Naive thymus-derived CD4-positive, alpha-beta T cell (primary cell): Measurements from ENCODE around the gene PLEKHO2. TPM values are rescaled to one million over a fixed set of nuclear protein-coding genes. Genes with fewer than 3 reads are reported as not detected.

Experiments used
- ATAC-seq: fragments of 150-1000 bp; cut with Tn5 transposase; 2 replicates; pipeline ENCODE4 v1.10.0; 2021; ENCODE audit warnings: mild to moderate bottlenecking, moderate library complexity
- CTCF ChIA-PET: fragments of 350-600 bp; sonication (Branson Sonifier 250); formaldehyde crosslinking; loops from one replicate; lab custom pipeline; 2021; ENCODE audit warnings: antibody characterized with exemption; lab: Charles Lee
- POLR2A ChIA-PET: fragments of 350-600 bp; sonication (Branson Sonifier 250); formaldehyde crosslinking; loops from one replicate; lab custom pipeline; 2021; ENCODE audit warnings: antibody characterized with exemption, inconsistent platforms; lab: Charles Lee
- DNase-seq, 9 donors: peaks; one replicate each; pipeline versions ENCODE4 v3.0.0 to v3.0.0-alpha.2; 2020 to 2022; ENCODE audit warnings: mixed read lengths in 1 of 9
- H3K27ac ChIP-seq: one replicate; pipeline ENCODE4 v1.7.0; 2013; ENCODE audit warnings: mild to moderate bottlenecking, low read depth, low read length, moderate library complexity
- H3K27me3 ChIP-seq, 2 donors: one replicate each; pipeline ENCODE4 v1.7.0; 2013; ENCODE audit warnings: low read length in 2 of 2, mild to moderate bottlenecking in 2 of 2, moderate library complexity in 2 of 2; ENCODE audit not compliant: control insufficient read depth in 2 of 2, insufficient read depth in 2 of 2
- H3K36me3 ChIP-seq, 3 experiments: 1 replicate in 2 of 3; 2 replicates in 1 of 3; pipeline ENCODE4 v1.7.0; 2013; ENCODE audit warnings: low read length in 3 of 3, mild to moderate bottlenecking in 3 of 3, moderate library complexity in 1 of 3; ENCODE audit not compliant: insufficient read depth in 3 of 3, control insufficient read depth in 2 of 3
- H3K4me1 ChIP-seq, 2 donors: one replicate each; pipeline ENCODE4 v1.7.0; 2013; ENCODE audit warnings: low read length in 2 of 2, mild to moderate bottlenecking in 2 of 2, moderate library complexity in 1 of 2; ENCODE audit not compliant: control insufficient read depth in 2 of 2, insufficient read depth in 2 of 2
- H3K4me3 ChIP-seq: 2 replicates; pipeline ENCODE4 v1.7.0; 2013; ENCODE audit warnings: mild to moderate bottlenecking, low read length
- H3K9me3 ChIP-seq, 3 experiments: 1 replicate in 2 of 3; 2 replicates in 1 of 3; pipeline ENCODE4 v1.7.0; 2013; ENCODE audit warnings: low read length in 3 of 3; ENCODE audit not compliant: control insufficient read depth in 2 of 3
- H3K27ac Mint-ChIP-seq, 9 donors: one replicate each; pipeline ENCODE4 v1.8.0; 2020 to 2022; ENCODE audit warnings: mixed read lengths in 9 of 9, mild to moderate bottlenecking in 8 of 9, moderate library complexity in 5 of 9, inconsistent platforms in 2 of 9
- H3K27me3 Mint-ChIP-seq, 5 donors: one replicate each; pipeline ENCODE4 v1.8.0; 2021 to 2022; ENCODE audit warnings: mixed read lengths in 5 of 5, mild to moderate bottlenecking in 1 of 5
- H3K36me3 Mint-ChIP-seq, 5 donors: one replicate each; pipeline ENCODE4 v1.8.0; 2020 to 2022; ENCODE audit warnings: mixed read lengths in 5 of 5, mild to moderate bottlenecking in 3 of 5, inconsistent platforms in 1 of 5
- H3K4me1 Mint-ChIP-seq, 7 donors: one replicate each; pipeline ENCODE4 v1.8.0; 2020 to 2022; ENCODE audit warnings: mixed read lengths in 7 of 7, mild to moderate bottlenecking in 3 of 7, inconsistent platforms in 1 of 7
- H3K4me3 Mint-ChIP-seq, 10 donors: one replicate each; pipeline ENCODE4 v1.8.0; 2020 to 2022; ENCODE audit warnings: mild to moderate bottlenecking in 10 of 10, mixed read lengths in 10 of 10, moderate library complexity in 6 of 10, inconsistent platforms in 2 of 10
- H3K9me3 Mint-ChIP-seq, 11 donors: one replicate each; pipeline ENCODE4 v1.8.0; 2020 to 2022; ENCODE audit warnings: mixed read lengths in 11 of 11, mild to moderate bottlenecking in 4 of 11, inconsistent platforms in 1 of 11, moderate library complexity in 1 of 11
- intact Hi-C, 2 donors: fragments of 100-400 bp; cut with micrococcal nuclease; formaldehyde crosslinking; loops; one replicate each; pipeline ENCODE4 v1.15.1; 2023
- polyA plus RNA-seq, 2 donors: library from polyadenylated mRNA; unstranded; fragments of 300-500 nt; fragmentation: Illumina TruSeq; gene quantifications; one replicate each; pipeline ENCODE4 v1.2.3, GENCODE V29; 2021
- total RNA-seq, 6 experiments: library from RNA in 5 of 6; stranded (reverse) in 5 of 6; gene quantifications; 1 replicate in 5 of 6; 2 replicates in 1 of 6; pipeline ENCODE4 v1.2.3 and lab custom pipeline; 2021 to 2026

Gene PLEKHO2
- total and polyA plus RNA-seq, 7 experiments from 2014 or later, result 8.6 to 52.3 (median 14.0) TPM

DNA sequence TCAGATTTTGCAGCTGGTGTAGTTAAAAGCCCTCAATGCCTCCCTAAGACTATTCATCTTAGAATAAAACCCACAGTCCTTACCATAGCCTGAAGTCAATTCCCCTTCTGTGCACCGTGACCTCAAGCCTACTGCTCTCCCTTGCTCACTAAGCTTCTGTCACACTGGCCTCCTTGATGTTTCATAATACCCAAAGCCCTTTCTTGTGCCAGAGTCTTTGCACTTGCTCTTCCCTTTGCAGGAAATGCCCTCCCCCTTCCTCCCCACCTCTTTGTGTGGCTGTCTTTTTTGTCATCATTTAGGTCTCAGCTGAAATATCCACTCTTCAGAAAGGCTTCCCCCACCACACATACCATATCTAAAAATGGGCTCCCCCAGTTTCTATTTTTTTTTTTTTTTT, 4.2 kb upstream of the PLEKHO2 start:
- ATAC-seq, result peak; percentile 17
- Histone ChIP-seq H3K9me3 (no peaks in the 10 kb centered on the region), H3K27ac (peak overlapping the region; percentile 38), H3K27me3 (no peaks in the 10 kb centered on the region), H3K36me3 (no peaks in the 10 kb centered on the region), H3K4me1 (peaks cover 39 to 46% of the 10 kb centered on the region in 2 donors), H3K4me3 (no peak overlapping the region)
- peak in 7 of 9 donors; percentile 57 to 76 (median 73) for DNase-seq
- intact Hi-C loops, result loop anchor here in 1 of 2 donors (5.0 kb wide), 2 partner anchors 190 to 460 kb away; partner anchors contain the start of genes MTFMT and RNU5A-1
- H3K4me3 Mint-ChIP-seq, result peak overlapping the region; percentile 29 to 80 (median 70)
- CTCF ChIA-PET, result interaction anchor here (0.5 to 3.1 kb wide), 11 partner anchors 11 to 371 kb away, joined by 3 to 23 read pairs (median 5); partner anchors contain the start of gene PIF1
- no peaks in the 10 kb centered on the region for H3K27me3 Mint-ChIP-seq
- H3K36me3 Mint-ChIP-seq, result peaks cover 0 to 5% (median 0%) of the 10 kb centered on the region in 5 donors
- H3K27ac Mint-ChIP-seq, result peak overlapping the region; percentile 78 to 94 (median 89)
- POLR2A ChIA-PET, result interaction anchor here (0.6 to 7.1 kb wide), 6 partner anchors 9 to 69 kb away, joined by 3 to 115 read pairs (median 4); partner anchors contain the start of gene PIF1
- peaks cover 0 to 2% (median 0%) of the 10 kb centered on the region in 11 donors for H3K9me3 Mint-ChIP-seq
- peaks cover 42 to 62% (median 58%) of the 10 kb centered on the region in 7 donors for H3K4me1 Mint-ChIP-seq

DNA sequence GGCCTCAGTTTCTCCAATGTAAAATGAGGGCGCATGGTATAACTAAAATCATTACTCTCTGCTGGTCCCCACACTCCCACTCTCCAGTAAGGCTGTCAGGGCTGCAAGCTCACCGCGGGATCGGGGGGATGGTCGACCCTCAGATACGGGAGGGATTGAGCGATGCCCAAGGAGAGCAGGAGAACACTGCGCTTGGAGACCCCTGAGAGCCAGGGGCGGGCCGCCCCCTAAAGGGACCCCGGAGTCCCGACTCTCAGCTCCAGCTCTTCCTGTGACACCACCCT, 713 bp upstream of the PLEKHO2 start:
- ChIA-PET CTCF (interaction anchor here (0.7 to 2.5 kb wide), 4 partner anchors 15 to 109 kb away, joined by 3 to 12 read pairs (median 3); partner anchors contain the start of gene PIF1), POLR2A (interaction anchor here (1.2 to 7.1 kb wide), 3 partner anchors 37 to 244 kb away, joined by 3 to 115 read pairs (median 3); no protein-coding TSS in a partner anchor)
- DNase-seq (no peak), ATAC-seq (no peak)
- peaks cover 51 to 66% of the 10 kb centered on the region in 2 donors for H3K4me1 ChIP-seq
- intact Hi-C loops, result loop anchor here (1.0 to 10.0 kb wide), 10 partner anchors 16 to 744 kb away; partner anchors contain the start of genes PIF1 (in 2 of the 2), SPG21 (in 2 of the 2), TRIP4 (in 2 of the 2) and PARP16 (in 1 of the 2)
- Mint-ChIP-seq H3K9me3 (no peaks in the 10 kb centered on the region), H3K27me3 (no peaks in the 10 kb centered on the region), H3K4me1 (peaks cover 65 to 89% (median 86%) of the 10 kb centered on the region in 7 donors), H3K4me3 (peak overlapping the region; percentile 76 to 98 (median 86)), H3K36me3 (peaks cover 0 to 9% (median 0%) of the 10 kb centered on the region in 5 donors), H3K27ac (peak overlapping the region; percentile 76 to 92 (median 85))
- no peaks in the 10 kb centered on the region for H3K9me3 ChIP-seq
- H3K27me3 ChIP-seq, result no peaks in the 10 kb centered on the region
- peak overlapping the region; percentile 65 for H3K4me3 ChIP-seq
- H3K27ac ChIP-seq, result peak overlapping the region; percentile 81
- H3K36me3 ChIP-seq, result no peaks in the 10 kb centered on the region

DNA sequence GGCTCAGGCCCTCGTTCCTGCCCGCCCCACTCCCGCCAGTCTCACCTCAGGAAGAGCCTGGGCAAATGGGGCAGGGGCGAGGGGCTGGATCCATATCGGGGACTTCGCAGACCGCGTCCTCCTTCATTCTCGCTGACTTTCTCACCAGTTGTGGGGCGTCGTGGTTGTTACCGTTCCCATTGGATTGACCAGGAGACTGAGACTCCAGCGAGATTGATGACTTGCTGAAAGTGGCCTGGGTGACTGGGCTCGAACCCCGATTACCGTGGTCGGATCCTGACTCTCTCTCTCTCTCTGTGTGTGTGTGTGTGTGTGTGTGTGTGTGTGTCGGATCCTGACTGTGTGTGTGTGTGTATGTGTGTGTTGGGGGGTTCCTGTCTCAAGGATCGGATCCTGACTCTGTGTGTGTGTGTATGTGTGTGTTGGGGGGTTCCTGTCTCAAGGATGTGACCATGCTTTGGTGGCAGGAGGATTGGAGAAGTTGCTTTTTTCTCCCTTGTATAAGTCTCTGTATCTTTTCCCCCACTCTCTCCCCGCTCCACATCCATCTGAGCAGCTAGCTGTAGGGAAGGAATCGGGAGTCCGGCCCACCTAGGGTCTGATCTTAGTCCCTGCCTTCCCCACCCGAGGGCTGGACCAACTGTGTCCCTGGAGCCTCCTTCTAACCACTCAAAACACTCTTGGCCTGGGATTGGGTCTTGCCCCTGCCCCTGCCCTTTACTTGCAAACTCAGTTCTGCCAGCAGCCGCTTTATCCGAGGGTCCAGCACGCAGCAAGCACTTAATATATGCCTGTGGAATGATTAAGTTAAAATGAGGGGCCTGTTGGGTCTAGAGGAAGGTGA, 603 bp downstream of the PLEKHO2 start:
- H3K4me1 Mint-ChIP-seq, result peaks cover 62 to 90% (median 87%) of the 10 kb centered on the region in 7 donors
- no peaks in the 10 kb centered on the region for H3K27me3 Mint-ChIP-seq
- peaks cover 0 to 9% (median 0%) of the 10 kb centered on the region in 5 donors for H3K36me3 Mint-ChIP-seq
- Histone ChIP-seq H3K36me3 (peaks cover 0 to under 1% (median 0%) of the 10 kb centered on the region in 3 experiments), H3K27me3 (no peaks in the 10 kb centered on the region), H3K27ac (peak overlapping the region; percentile 75), H3K9me3 (no peaks in the 10 kb centered on the region), H3K4me3 (peak overlapping the region; percentile 63), H3K4me1 (peaks cover 51 to 53% of the 10 kb centered on the region in 2 donors)
- peak in 2 of 9 donors; percentile 24 to 33 for DNase-seq
- intact Hi-C loops, result loop anchor here (5.0 to 10.0 kb wide), 5 partner anchors 145 to 745 kb away; partner anchors contain the start of genes TRIP4 (in 2 of the 2), PARP16 (in 1 of the 2), PCLAF (in 1 of the 2) and SNX1 (in 1 of the 2)
- no peak for ATAC-seq
- H3K4me3 Mint-ChIP-seq, result peak overlapping the region; percentile 85 to 98 (median 96)
- H3K9me3 Mint-ChIP-seq, result no peaks in the 10 kb centered on the region
- H3K27ac Mint-ChIP-seq, result peak overlapping the region; percentile 83 to 96 (median 91)
- ChIA-PET POLR2A (interaction anchor here (2.2 to 3.9 kb wide), 2 partner anchors 17 to 52 kb away, joined by 9 to 37 read pairs; partner anchors contain the start of gene PIF1), CTCF (interaction anchor here (0.7 to 1.0 kb wide), 2 partner anchors 42 to 654 kb away, joined by 3 to 4 read pairs; no protein-coding TSS in a partner anchor)

DNA sequence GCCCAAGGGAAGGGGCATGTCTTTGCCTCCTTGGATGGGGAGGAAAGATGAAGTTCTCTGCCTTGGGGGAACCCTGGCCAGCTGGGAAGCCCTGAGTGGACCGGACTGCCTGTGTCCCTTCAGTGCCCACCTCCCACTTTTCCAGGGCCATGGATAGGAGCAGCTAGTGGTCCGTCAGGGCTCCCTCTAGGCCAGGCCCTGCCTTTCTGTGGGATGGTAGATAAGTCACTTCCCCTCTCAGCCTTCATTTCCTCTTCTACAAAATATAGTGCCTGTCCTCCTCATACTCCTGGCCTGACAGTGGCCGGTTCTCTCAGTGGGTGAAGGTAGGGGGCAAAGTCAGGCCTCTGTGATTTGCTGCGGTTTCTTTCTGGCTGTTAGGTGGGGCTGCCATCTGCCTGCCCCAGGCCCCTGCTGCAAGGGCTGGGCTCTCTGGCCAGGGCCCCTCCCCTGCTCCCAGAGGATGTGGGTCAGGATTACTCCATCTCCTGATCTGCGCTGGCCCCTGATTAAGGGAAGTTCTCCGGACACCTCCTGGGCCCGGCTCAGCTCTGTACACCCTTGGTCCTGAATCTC, 1.4 kb downstream of the PLEKHO2 start:
- peaks cover 46 to 51% of the 10 kb centered on the region in 2 donors for H3K4me1 ChIP-seq
- intact Hi-C loops, result loop anchor here (1.0 to 10.0 kb wide), 6 partner anchors 8 to 746 kb away; partner anchors contain the start of genes TRIP4 (in 2 of the 2), PARP16 (in 1 of the 2), PCLAF (in 1 of the 2) and SNX1 (in 1 of the 2)
- Mint-ChIP-seq H3K27me3 (no peaks in the 10 kb centered on the region), H3K9me3 (no peaks in the 10 kb centered on the region), H3K27ac (peak overlapping the region; percentile 58 to 96 (median 89)), H3K4me1 (peaks cover 59 to 88% (median 84%) of the 10 kb centered on the region in 7 donors), H3K36me3 (peaks cover 0 to 11% (median 2%) of the 10 kb centered on the region in 5 donors), H3K4me3 (peak overlapping the region; percentile 85 to 98 (median 96))
- ChIA-PET CTCF (interaction anchor here (0.7 to 1.0 kb wide), 2 partner anchors 38 to 41 kb away, joined by 3 to 4 read pairs; no protein-coding TSS in a partner anchor), POLR2A (interaction anchor here (1.2 to 3.9 kb wide), 3 partner anchors 17 to 51 kb away, joined by 8 to 37 read pairs (median 9); partner anchors contain the start of gene PIF1)
- peak overlapping the region; percentile 75 for H3K27ac ChIP-seq
- peaks cover 0 to 9% (median 0%) of the 10 kb centered on the region in 3 experiments for H3K36me3 ChIP-seq
- no peaks in the 10 kb centered on the region for H3K9me3 ChIP-seq
- ATAC-seq (peak; percentile 13), DNase-seq (no peak)
- H3K27me3 ChIP-seq, result no peaks in the 10 kb centered on the region
- H3K4me3 ChIP-seq, result peak overlapping the region; percentile 63

DNA sequence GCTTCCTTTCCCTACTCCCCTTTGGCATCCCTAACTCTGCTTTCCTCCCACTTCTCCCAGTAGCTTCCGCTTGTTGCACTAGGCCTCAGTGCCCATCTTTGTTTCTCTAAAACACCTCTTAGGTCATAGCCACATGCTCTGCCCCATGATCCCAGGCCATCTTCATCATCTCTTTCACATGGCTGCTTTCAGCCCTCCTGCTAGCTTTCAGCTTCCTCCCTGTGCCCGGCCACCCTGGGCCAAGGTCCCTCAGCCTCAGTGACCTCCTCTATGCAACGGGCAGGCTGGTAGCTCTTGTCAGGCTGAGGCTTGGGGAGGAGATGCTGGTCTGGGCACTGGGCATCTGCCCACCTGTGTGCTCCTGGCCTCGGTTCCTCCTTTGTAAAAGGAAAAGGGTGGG, 2.3 kb downstream of the PLEKHO2 start:
- ChIA-PET POLR2A (interaction anchor here (0.6 to 3.9 kb wide), 4 partner anchors 18 to 142 kb away, joined by 3 to 37 read pairs (median 8); partner anchors contain the start of gene PIF1), CTCF (interaction anchor here (0.7 to 1.1 kb wide), 3 partner anchors 34 to 40 kb away, joined by 3 read pairs; no protein-coding TSS in a partner anchor)
- Histone ChIP-seq H3K27me3 (no peaks in the 10 kb centered on the region), H3K36me3 (peaks cover 0 to 17% (median 0%) of the 10 kb centered on the region in 3 experiments), H3K27ac (peak overlapping the region; percentile 40), H3K9me3 (no peaks in the 10 kb centered on the region), H3K4me3 (peak overlapping the region; percentile 55), H3K4me1 (peaks cover 39 to 41% of the 10 kb centered on the region in 2 donors)
- intact Hi-C loops, result loop anchor here (1.0 to 10.0 kb wide), 6 partner anchors 9 to 747 kb away; partner anchors contain the start of genes TRIP4 (in 2 of the 2), PARP16 (in 1 of the 2), PCLAF (in 1 of the 2) and SNX1 (in 1 of the 2)
- Mint-ChIP-seq H3K4me3 (peak overlapping the region; percentile 85 to 98 (median 96)), H3K36me3 (peaks cover 0 to 13% (median 7%) of the 10 kb centered on the region in 5 donors), H3K9me3 (no peaks in the 10 kb centered on the region), H3K27ac (peak overlapping the region; percentile 60 to 96 (median 89)), H3K27me3 (no peaks in the 10 kb centered on the region), H3K4me1 (peaks cover 54 to 84% (median 75%) of the 10 kb centered on the region in 7 donors)
- DNase-seq (no peak), ATAC-seq (no peak)
